Stimulated activated CD8-positive, alpha-beta memory T cell treated with anti-CD3 and anti-CD28 coated beads, Interleukin-4, amount 100 ng/mL, for 4 hours (primary cell): ENCODE data around the gene SEMA4D.
"Not testable (repeated sequence)": the region's sequence is repeated elsewhere in the genome, so short reads cannot be mapped to it uniquely, and the experiment has no call there.

ENCODE experiments used
- DNase-seq, 2 donors: peaks; one replicate each; pipeline ENCODE4 v3.0.0-alpha.2; 2020; ENCODE audit warnings: low read depth in 2 of 2, low spot score in 1 of 2

SEMA4D gene

DNA sequence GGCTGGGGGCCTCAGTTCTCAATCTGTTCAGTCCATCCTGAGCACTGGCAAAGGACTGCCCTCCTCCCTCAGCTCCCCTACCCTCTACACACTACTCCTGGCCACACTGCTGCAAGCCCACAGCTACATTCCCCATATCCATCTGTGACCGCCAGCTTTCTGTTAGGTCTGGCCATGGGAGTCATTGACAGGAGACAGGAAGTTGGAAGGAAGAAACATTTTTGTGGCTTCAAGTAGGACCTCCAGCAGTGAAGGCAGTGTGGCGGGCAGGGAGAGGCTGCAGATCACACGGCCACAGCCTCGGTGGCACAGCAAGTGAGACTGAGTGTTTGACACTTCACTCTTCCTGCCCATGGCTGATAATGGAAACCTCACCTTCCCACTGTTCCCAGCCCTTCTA is 123.7 kb downstream of the SEMA4D start:
- no peak for DNase-seq

DNA sequence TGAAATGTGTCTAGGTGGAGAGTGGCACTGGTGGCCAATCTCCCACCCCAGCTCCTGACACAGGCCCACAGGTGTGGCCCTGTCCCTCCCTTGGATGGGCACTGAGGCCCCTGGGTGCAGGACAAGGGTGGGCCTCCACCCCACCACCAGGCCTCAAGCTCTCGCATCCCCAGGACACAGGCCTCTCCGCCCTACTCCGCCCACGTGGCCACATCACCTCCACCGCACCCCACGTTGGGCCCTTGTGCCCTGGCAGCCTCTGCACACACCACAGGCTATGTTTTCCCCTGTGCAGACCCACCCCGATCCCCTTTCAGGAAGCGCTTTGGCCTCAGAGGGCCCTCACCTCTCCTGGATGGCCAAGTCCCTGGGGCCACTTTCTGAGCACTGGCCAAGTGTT is 124.9 kb downstream of the SEMA4D start:
- no peak for DNase-seq

DNA sequence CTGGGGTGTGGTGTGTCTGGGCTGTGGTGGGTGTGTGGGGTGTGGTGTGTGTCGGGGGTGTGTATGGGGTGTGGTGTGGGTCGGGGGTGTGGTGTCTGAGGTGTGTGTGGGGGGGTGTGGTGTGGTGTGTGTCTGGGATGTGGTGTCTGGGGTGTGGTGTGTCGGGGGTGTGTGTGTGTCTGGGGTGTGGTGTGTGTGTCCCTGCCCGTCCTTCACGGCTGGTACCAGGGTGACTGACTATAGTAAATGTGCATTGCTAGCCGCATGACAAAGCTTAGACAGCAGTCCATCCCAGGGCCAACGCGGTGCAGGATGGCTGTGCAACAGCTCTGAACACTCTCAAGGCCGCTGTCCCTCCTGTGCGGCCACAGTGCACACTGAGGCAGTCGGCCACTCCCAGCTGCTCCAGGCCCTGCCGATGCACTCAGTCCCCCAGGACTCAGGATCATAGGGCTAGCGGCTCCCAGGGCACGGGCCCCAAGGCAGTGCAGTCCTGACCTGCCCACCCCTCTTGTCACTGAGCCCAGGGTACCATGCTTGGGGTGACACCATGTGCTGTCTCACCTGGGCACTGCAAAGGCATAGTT is 125.6 kb downstream of the SEMA4D start:
- peak in 1 of 2 donors; percentile 32 for DNase-seq

DNA sequence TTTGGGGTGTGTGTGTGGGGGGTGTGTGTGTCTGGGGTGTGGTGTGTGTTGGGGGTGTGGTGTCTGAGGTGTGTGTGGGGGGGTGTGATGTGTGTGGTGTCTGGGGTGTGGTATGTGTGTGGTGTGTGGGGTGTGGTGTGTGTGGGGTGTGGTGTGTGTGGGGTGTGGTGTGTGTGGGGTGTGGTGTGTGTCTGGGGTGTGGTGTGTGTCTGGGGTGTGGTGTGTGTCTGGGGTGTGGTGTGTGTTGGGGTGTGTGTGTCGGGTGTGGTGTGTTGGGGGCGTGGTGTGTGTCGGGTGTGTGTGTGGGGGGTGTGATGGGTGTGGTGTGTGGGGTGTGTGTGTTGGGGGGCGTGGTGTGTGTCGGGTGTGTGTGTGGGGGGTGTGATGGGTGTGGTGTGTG is 126.1 kb downstream of the SEMA4D start:
- DNase-seq: not testable (repeated sequence)

DNA sequence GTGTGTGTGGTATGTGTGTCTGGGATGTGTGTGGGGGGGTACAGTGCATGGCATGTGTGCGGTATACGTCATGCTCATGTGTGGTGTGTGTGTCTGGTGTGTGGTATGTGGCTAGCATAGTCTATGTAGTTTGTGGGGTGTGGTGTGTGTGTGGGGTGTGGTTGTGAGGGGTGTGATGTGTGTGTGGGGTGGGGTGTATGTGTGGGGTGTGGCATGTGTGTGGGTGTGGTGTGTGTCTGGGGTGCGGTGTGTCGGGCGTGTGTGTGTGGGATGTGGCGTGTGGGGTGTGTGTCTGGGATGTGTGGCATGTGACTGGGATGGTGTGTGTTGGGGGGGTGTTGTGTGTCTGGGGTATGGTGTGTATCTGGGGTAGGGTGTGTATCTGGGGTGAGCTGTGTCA is 127.3 kb downstream of the SEMA4D start:
- no peak for DNase-seq

DNA sequence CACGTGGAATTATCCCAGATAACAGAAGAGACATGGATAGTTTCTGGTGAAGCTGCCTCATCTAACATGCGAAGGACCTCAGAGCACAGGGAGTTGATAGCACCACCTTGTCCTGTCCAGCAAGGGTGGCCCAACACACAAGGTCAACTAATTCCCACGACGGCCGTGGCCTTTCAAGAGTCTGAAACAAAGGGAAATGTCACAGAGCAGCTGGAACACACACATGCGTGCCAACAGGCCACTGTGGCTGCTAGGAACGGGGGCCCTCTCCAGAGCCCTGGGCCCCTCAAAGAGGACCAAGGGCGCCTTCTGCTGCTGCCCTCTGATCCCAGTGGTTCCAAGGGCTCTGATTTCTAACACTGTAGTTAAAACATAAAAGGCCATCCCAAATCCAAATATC is 128.9 kb downstream of the SEMA4D start:
- no peak for DNase-seq

DNA sequence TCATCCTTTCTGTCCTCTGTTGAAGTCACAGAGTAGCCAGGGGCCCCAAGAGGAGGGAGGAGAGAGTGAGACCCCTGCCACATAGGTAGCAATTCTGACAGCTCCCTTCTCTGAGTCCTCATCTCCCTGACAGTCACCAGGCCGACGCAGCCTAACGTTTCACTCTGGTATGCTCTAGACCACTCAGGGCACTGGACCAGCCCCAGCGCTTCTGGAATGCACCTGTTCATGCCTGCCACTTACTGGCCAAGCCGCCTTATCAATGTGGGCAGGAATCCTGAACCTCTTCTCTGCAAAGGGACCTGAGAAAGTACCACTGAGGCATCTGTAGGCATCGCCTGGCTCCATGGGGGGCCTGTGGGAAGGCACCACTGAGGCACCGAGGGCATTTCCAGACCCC is 129.4 kb downstream of the SEMA4D start:
- DNase-seq: no peak

DNA sequence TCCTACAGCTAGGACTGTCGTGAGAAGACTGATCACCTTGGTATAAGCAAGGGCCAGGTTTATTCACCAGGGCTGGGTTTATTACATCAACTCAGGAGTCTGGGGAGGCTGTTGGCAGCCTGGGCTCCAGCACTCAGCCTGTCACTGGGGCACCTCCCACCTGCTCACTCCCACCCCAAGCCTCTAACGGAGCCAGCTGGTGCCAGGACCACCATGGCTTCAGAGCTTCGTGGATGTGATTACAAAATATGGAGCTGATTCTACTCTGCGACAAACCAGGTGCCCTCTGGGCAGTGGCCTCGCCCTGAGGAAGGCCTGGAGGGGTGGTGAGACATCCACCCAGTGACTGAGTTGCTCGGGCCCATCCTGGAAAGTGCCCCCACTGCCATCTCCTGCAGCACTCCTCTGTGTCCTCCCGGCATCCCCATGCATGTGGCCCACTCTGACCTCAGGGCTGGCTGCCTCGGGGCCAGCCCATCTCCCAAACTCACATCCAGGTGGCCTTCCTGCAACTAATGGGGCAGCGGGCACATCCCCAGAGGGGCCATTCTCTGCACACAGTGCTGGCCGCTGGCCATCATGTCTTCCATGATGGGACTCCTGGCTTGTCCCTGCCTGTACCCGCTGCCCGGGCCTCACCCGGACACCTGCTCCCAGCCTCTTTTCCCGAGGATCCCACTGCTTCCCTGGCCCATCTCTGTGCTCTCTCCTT is 130.0 kb downstream of the SEMA4D start:
- DNase-seq: no peak

DNA sequence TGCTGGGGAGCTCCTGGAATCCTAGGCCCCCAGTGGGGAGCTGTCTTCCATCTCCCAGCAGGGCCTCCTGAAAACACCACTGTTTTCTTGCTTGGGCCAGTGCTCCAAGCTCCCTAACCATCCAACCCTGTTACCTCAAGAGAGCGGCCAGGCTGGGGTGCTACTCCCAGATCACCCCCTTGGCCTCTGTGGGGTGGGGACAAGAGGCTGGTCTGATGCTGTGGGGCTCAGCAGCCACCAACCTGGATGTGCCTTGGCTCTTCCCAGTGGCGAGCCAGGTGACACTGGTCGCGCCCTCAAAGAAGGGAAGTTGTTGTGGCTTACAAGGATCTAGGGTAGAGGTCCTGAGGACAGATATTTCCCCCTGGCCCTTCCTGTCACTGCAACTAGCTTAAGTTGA is 130.6 kb downstream of the SEMA4D start:
- DNase-seq: no peak

DNA sequence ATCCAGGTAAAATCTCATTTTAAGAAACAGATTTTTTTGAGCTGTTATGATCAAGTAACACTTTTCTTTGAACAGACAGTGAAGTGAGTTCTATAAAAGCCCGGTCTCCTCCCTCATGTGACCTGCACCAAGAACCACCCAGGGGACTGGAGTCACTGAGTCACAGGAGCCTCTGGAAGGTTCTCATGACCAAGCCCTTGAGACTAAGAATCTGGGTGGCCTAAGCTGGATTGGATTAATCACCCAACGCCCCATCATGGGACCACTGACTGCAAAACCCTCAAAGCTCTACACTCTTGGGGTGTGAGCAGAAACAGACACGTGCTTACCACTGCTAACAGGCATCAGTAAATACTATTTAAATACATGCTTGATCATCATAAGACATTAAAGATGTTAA is 131.2 kb downstream of the SEMA4D start:
- no peak for DNase-seq

DNA sequence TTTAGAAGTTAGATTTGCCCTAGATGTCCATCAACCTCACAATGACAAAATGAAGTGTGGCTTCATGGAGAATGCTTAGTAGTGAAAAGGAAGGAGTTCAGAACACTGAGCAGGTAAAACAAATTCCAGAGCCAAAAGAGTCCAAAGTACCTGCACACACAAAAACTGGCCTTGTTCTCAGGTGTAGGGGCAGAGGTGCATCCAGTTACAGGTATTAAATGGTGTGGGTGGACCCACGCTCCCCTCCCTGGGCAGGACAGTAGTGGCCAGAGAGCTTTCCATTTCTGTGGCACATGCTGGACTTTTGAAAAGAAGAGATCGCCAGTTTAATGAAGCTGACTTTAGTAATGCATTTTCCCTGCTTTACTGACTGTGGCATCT is 132.4 kb downstream of the SEMA4D start:
- no peak for DNase-seq

DNA sequence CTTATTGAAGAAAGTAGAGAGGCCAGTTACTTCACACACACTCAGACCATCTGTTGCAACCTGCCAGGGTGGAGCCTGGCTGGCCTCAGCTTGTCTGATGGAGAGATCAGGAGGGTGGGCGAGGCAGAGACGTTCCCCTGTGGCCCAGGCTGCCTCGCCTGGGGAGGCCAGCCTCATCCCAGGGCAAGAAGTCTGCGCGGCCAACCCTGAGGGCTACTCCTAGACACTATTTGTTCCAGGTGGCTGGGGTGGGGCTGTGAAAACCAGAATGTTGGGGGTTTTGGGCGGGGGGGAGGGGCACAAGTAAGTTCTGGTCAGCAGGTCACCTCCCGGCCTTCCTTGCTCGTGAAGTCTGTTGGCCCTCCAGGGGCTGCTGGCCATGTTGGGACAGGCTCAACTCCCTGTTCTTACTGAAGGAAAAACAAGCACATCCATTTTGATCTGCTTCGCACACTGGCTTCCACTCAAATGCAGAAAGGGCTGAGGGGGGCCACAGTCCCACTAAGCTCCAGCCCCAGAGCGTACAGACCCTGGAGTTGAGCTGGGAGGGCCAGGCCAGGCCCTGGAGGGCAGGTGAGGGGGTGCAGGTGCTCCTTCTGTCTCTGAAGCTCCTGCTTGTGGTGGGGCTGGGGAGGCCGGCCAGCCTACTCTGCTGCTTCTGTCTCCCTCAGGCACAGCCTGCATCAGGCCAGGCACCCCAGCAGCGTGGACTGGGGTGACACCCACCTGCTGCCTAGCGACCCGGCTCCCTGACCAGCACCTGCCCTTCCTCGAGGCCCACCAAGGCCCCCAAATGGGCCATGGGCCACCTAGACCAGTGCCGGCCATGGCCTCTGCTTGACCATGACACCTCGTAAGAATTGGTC is 133.0 kb downstream of the SEMA4D start:
- DNase-seq: no peak

DNA sequence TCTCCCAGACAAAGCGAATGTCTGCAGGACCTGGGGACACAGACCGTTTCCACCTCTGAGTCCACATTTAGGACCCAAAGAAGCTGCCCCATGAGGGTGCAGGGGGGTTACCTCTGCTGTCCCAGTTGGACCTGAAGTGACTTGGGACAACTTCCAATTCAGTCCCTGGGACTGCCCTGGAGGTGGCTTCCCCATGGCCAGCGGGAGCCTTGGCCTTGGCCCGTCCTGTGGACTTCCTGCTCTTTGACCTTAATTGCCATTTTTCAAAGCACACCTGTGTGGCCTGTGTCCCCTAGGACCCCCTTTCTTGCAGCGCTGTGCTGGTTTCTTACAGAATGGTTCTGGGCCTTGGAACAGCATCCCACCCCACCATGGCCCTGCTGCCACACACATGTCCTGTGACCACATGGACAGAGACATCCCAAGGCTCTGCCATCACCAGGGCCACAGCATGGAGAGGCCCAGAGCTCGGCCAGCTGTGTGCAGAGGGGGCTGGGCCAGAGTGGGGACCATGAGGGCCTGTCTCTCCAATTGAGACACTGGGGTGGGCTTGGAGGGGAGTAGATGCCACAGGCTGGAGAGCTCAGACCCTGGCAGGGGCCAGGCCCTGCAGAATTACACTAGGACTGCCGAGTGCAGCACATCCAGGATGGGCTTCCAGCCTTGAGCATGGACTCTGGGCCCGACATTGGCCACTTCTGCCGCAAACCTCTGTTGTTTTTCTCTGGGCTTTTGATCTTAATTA is 133.8 kb downstream of the SEMA4D start:
- DNase-seq: no peak

DNA sequence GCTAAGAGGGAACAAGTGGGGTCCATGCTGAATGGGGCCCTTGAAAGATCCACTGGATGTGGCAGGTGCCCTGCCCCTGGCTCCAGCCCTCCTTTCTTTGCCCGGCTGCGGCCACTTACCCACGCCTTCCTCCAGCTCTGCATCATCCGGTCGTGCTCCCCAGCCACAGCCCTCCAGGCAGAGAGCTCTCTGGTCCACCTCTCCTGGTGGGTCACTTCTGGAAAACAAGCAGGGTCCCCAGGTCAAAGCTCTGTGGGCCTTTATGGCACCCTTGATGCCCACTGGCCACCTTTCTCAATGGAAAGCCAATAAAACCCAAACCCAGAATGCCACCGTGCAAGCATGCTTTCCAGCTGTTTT is 134.6 kb downstream of the SEMA4D start:
- no peak for DNase-seq

DNA sequence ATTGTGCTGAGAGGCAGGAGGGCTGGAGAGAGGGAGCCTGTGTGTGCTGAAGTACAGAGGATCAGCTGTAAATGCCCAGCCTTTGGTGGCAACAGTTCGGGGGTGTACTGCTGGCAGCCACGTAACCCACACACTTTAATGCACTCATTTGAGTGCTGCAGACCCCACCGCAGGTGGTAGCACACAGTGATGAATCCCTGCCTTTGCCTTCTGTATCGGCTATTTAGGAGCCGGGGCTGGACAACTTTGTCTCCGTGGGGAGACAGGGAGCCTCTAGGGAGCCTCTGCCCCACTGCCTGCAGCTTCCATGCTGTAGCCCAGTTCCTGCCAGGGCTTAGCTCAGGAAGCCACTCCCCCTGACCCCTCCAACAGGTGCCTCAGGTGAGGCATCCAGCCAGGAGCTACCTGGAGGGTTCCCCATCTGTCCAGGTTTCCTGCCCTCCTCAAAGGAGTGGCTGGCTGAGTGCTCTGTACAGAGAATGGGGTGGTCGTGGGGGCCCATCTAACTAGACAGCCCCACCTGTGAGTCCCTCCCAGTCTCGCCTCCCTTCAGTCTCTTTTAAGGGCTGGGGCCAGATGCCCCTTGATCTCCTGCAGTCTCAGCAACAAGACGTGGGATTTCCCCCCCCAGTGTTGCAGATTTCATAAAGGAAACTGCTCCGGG is 135.1 kb downstream of the SEMA4D start:
- DNase-seq: no peak

DNA sequence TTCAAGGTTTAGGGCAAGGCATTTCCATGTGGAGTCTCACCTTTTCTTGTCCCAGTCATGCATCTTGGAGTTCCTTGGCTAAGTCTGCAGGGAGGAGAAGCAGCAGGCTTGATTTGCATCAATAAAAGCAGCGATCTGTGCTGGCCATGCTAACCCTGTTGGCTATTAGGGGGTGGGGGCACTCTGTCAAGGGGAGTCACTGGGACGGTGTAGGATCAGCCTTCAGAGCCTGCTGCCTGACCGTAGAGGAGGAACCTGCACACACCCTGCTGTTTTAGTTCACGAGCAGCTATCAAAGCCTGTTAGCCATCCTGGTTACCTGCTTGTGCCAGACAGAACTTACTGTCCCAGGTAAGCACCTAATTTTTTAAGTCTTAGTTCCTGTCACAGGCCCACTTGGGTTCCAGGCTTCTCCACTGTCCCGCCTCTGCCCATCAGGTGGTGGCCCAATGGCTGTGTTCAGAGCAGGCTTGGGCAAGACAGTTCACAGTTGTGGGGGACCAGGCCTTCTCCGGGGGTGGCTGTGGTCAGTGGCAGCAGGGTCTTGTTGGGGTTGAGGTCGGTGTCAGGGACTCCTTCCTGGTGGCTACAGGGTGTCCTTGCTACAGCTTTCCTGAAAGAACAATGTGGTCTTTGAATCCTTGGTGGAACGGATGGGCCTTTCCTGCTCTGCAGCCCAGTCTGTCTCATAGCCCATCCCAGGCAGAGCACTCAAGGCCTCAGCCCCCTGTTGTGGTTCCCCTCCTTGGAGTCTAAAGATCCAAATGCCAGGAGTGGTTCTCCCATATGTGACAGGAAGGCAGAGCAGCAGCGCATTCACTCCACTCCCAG is 135.9 kb downstream of the SEMA4D start:
- no peak for DNase-seq

DNA sequence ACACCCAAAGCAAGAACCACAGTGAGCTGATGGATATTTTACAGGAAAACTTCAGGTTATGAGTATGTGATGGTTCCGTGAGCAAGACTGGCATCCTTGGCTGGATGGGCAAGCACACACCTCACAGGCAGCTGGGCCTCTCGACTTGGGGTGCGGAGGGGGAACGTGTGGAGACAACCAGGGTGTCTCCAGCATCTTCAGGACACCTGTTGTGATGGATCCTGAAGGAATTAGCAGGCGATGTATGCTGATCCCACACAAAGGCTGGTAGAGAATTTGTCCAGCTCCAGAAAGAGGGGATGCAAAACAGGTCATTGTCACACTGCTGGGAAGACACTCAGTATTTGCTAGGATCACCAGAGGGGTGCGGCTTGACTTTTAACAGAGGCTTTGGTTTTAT is 136.9 kb downstream of the SEMA4D start:
- DNase-seq: no peak

DNA sequence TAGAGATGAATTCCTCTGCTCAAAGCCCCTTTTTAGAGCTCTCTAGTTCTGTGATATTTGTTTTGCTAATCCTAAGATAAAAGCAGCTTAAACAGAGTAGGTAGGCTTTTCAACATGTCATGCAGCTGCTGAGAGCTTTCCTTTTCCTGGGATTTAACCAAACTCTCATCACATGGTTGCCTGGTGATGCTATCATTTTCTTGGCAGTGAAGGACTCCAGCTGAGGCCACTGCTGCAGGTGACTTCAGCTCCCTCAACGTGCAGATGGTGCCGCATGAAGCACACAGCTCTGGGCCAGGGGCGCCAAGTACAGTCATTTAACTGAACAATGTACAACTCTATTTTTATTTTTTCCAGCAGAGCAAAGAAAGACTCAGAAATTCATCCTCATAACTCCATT is 137.4 kb downstream of the SEMA4D start:
- no peak for DNase-seq

DNA sequence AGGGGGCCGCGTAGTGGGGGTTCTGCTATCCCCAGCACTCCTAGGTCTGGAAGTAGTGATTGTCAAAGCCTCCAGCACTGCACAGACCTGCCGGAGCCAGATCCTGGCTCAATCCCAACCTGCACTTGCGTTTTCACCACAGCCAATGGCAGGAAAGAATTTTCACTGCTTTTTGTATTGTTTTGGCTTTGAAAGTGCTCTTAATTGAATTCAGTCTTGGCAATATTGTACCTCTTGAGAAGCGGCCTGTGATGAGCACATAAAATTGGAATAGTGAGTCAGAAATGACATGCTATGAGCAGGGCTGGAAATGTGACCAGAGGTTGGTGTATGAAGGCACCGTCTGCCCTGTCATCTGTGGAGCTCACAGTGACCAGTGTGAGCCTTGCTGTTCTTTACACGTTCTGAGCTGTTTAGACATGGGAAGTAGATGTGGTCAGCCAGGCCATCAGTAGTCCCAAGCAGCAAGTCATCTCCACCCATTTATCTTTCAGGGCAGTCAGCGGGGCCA is 138.1 kb downstream of the SEMA4D start:
- DNase-seq: no peak

DNA sequence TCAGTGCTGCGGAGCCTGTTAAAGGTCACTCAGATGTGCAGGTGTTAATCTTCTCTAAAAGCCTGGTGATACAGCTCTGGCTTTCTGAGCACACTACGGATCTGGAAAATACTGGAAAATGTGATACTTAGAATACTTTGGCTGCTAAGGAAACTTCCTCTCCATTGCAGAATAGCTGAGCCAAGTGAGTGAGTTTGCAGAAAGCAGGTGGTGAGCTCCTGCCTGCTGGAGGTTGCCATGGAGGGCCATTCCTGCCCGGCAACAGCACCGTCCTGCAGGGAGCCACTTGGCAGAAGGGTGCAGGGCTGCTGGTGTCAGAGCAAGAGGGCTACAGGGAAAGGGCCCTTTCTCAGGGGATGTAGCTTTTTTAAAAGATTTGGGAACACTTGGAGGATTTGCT is 138.9 kb downstream of the SEMA4D start:
- DNase-seq: no peak
